Smooth muscle cell (in vitro differentiated cells): Measurements from ENCODE around the gene NRM. TPM values are rescaled to one million over a fixed set of nuclear protein-coding genes. Genes with fewer than 3 reads are reported as not detected.
A peak's percentile ranks its signal among the peaks of the same experiment; 100 is the strongest.

Experiments used
- DNase-seq: peaks from one replicate; lab custom pipeline; 2025; ENCODE audit not compliant: unreplicated experiment; lab: John Stamatoyannopoulos, UW
- H2AFZ ChIP-seq: fragments of 200-600 bp; sonication (generic); 2 replicates; pipeline ENCODE4 v1.6.0; 2016; ENCODE audit warnings: antibody characterized with exemption, low read depth, mild to moderate bottlenecking
- H3F3A ChIP-seq: fragments of 200-600 bp; sonication (generic); 2 replicates; pipeline ENCODE4 v1.6.0; 2017; ENCODE audit warnings: antibody characterized with exemption, low read depth
- H3K27ac ChIP-seq: fragments of 200-600 bp; sonication (generic); 2 replicates; pipeline ENCODE4 v1.5.1; 2016; ENCODE audit warnings: low read depth, mild to moderate bottlenecking
- H3K27me3 ChIP-seq: fragments of 200-600 bp; sonication (generic); 2 replicates; pipeline ENCODE4 v1.6.1; 2016; ENCODE audit warnings: low read depth, mild to moderate bottlenecking
- H3K36me3 ChIP-seq: fragments of 200-600 bp; sonication (generic); 2 replicates; pipeline ENCODE4 v1.5.1; 2016; ENCODE audit warnings: low read depth
- H3K4me1 ChIP-seq: fragments of 200-600 bp; sonication (generic); 2 replicates; pipeline ENCODE4 v1.5.1; 2016; ENCODE audit warnings: low read depth
- H3K4me2 ChIP-seq: fragments of 200-600 bp; sonication (generic); 2 replicates; pipeline ENCODE4 v1.6.0; 2016; ENCODE audit warnings: mild to moderate bottlenecking
- H3K4me3 ChIP-seq: fragments of 200-600 bp; sonication (generic); 2 replicates; pipeline ENCODE4 v1.5.1; 2016; ENCODE audit warnings: mild to moderate bottlenecking
- H3K79me2 ChIP-seq: fragments of 200-600 bp; sonication (generic); 2 replicates; pipeline ENCODE4 v1.6.0; 2016; ENCODE audit warnings: low read depth, mild to moderate bottlenecking
- H3K9ac ChIP-seq: fragments of 200-600 bp; sonication (generic); 2 replicates; pipeline ENCODE4 v1.6.0; 2016; ENCODE audit warnings: low read depth
- H3K9me3 ChIP-seq: fragments of 200-600 bp; sonication (generic); replicated peaks from 2 replicates; pipeline ENCODE4 v1.5.1; 2016; ENCODE audit warnings: low read depth
- H4K20me1 ChIP-seq: fragments of 200-600 bp; sonication (generic); 2 replicates; pipeline ENCODE4 v1.6.0; 2016; ENCODE audit warnings: low read depth
- CTCF ChIP-seq: fragments of 200-600 bp; sonication (generic); IDR thresholded peaks from 2 replicates; pipeline ENCODE4 v1.5.1; 2017; ENCODE audit warnings: borderline replicate concordance, mild to moderate bottlenecking, antibody characterized with exemption; ENCODE audit not compliant: insufficient read depth, poor library complexity, severe bottlenecking
- WGBS: methylation state at CpG from one replicate; pipeline ENCODE4 v1.1.7; 2016; ENCODE audit warnings: low lambda C conversion rate; 5-methylcytosine and 5-hydroxymethylcytosine counted together
- polyA plus RNA-seq: library from polyadenylated mRNA; unstranded; fragments of >200 nt; fragmentation: Nextera tagmentation; extraction: Ambion mirVana; gene quantifications from 2 replicates; pipeline ENCODE4 v1.2.1, GENCODE V29; 2016
- total RNA-seq: library from RNA; depleted of rRNA; stranded (reverse); fragments of >200 nt; gene quantifications from 2 replicates; pipeline ENCODE4 v1.2.3, GENCODE V29; 2014

Gene NRM
- total and polyA plus RNA-seq, 2 experiments from 2014 or later = 25.8 to 28.5 TPM

GRCh38 chr6:30727920-30728553 is 37.3 kb upstream of the NRM start:
- Histone ChIP-seq H3K4me1 (peaks cover 14% of the 10 kb centered on the region), H3K9me3 (no peaks in the 10 kb centered on the region), H3K27ac (peak overlapping the region; percentile 59), H2AFZ (no peak overlapping the region), H3K36me3 (no peaks in the 10 kb centered on the region), H3K79me2 (peaks cover 22% of the 10 kb centered on the region), H3K9ac (no peak overlapping the region), H3K27me3 (no peaks in the 10 kb centered on the region), H3F3A (peaks cover 71% of the 10 kb centered on the region), H4K20me1 (peaks cover 70% of the 10 kb centered on the region), H3K4me3 (no peak overlapping the region), H3K4me2 (no peak overlapping the region)
- 80% methylated on average over 7 of the region's 7 CpGs for WGBS
- TF ChIP-seq CTCF = peak; percentile 15
- no peak for DNase-seq

DNA sequence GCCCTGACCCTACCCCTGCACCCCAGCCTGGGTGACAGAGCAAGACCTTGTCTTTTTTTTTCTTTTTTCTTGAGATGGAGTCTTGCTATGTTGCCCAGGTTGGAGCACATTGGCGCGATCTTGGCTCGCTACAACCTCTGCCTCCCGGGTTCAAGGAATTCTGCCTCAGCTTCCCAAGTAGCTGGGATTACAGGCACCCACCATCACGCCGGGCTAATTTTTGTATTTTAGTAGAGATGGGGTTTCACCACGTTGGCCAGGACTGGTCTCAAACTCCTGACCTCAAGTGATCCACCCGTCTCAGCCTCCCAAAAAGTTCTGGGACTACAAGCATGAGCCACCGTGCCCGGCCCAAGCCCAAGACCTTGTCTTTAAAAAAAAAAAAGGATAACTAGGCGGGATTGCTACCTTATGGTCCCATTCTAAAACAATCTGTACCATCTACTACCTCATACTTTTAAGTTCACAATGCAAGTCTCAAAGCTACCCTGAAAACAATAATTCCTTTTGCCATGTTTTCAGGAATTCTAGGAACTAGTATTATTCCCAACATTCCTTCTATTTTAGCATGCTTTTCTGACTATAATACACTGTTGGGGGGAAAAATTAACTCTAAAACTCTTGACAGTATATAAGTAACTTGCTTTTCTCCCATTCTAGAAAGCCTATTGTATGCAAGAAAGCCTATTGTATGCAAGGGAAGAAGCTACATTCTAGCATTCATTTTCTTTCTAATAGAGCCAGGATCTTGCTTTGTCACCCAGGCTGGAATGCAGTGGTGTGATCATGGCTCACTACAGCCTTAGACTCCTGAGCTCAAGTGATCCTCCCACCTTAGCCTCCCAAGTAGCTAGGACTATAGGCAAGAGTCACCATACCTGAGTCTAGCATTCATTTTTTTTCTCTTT is 36.0 kb upstream of the NRM start:
- Histone ChIP-seq H3K4me3 (no peak overlapping the region), H4K20me1 (peaks cover 73% of the 10 kb centered on the region), H3K9ac (no peak overlapping the region), H3K27ac (peak overlapping the region; percentile 59), H2AFZ (no peak overlapping the region), H3K9me3 (no peaks in the 10 kb centered on the region), H3K4me2 (no peak overlapping the region), H3K27me3 (no peaks in the 10 kb centered on the region), H3K4me1 (peaks cover 18% of the 10 kb centered on the region), H3K79me2 (peaks cover 30% of the 10 kb centered on the region), H3K36me3 (no peaks in the 10 kb centered on the region), H3F3A (peaks cover 74% of the 10 kb centered on the region)
- 96% methylated on average over 11 of the region's 11 CpGs for WGBS
- no peak for TF ChIP-seq CTCF
- DNase-seq = no peak

DNA sequence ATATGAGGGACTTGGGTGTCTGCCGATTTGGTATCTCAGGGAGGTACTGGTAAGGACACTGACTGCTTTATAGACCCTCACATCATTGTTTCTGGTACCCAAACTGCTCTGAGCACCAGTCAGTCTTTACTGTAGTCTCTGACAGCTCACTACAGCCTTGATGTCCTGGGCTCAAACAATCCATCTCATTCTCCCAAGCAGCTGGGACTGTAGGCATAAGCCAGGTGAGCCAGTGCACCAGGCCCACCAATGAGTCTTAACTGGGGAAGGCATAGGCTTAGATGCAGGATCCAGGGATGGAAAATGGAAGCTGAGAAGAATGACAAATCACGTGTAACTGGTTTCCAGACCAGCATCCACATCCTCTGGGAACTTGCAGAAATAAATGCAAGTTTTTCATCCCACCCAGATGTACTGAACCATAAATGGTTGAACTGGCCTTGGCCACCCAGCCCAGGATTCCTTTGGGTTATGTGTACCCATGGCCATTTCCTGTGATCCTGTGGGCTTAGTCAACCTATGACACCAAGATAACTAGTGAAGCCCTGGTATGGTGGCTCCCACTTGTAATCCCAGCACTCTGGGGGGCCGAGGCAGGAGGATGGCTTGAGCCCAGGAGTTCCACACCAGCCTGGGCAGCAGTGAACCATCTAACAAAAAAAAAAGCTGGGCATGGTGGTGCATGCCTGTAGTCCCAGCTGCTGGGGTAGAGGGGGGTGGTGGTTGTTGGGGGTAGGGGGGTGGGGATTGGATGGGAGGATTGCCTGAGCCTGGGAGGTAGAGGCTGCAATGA is 35.1 kb upstream of the NRM start:
- Histone ChIP-seq H3K36me3 (no peaks in the 10 kb centered on the region), H4K20me1 (peaks cover 70% of the 10 kb centered on the region), H2AFZ (no peak overlapping the region), H3F3A (peaks cover 72% of the 10 kb centered on the region), H3K79me2 (peaks cover 37% of the 10 kb centered on the region), H3K27ac (peak overlapping the region; percentile 41), H3K4me3 (no peak overlapping the region), H3K4me2 (no peak overlapping the region), H3K9me3 (no peaks in the 10 kb centered on the region), H3K27me3 (no peaks in the 10 kb centered on the region), H3K4me1 (peaks cover 18% of the 10 kb centered on the region), H3K9ac (no peak overlapping the region)
- WGBS = 50% methylated on average over 3 of the region's 3 CpGs
- no peak for DNase-seq
- no peak for TF ChIP-seq CTCF
